Caco-2 (cell line): Measurements from ENCODE around the gene KIF25. TPM values are rescaled to one million over a fixed set of nuclear protein-coding genes. Genes with fewer than 3 reads are reported as not detected.

Experiments used
- BruUV-seq: library from RNA; stranded (reverse); fragments of 400-500 nt; replicated peaks from 2 replicates; lab custom pipeline; 2021; lab: Mats Ljungman, UMichigan
- CTCF ChIA-PET: fragments of 300-600 bp; sonication (Branson Sonifier 250); formaldehyde crosslinking; loops from one replicate; lab custom pipeline; 2022; ENCODE audit warnings: antibody characterized with exemption; lab: Charles Lee
- POLR2A ChIA-PET: fragments of 300-600 bp; sonication (Branson Sonifier 250); formaldehyde crosslinking; loops from one replicate; lab custom pipeline; 2022; ENCODE audit warnings: antibody characterized with exemption; lab: Charles Lee
- DNase-seq, 2 experiments: peaks; one replicate each; pipeline versions ENCODE4 v3.0.0 to v3.0.0-alpha.2; 2020 to 2022
- H3K27me3 ChIP-seq: replicated peaks from 2 replicates; pipeline ENCODE4 v1.6.0; 2011; ENCODE audit warnings: low read length; ENCODE audit not compliant: control insufficient read depth, insufficient read depth
- H3K36me3 ChIP-seq: 2 replicates; pipeline ENCODE4 v1.5.1; 2011; ENCODE audit warnings: low read length; ENCODE audit not compliant: control insufficient read depth, insufficient read depth
- H3K4me1 ChIP-seq: fragments of 250-450 bp; sonication (Bioruptor Pico); 2 replicates; pipeline ENCODE4 v1.5.1; 2020; ENCODE audit warnings: mild to moderate bottlenecking
- H3K4me3 ChIP-seq: 2 replicates; pipeline ENCODE4 v1.5.1; 2011; ENCODE audit warnings: low read depth, mild to moderate bottlenecking, control low read depth, low read length
- H3K9me3 ChIP-seq: fragments of 250-450 bp; sonication (Bioruptor Pico); 2 replicates; pipeline ENCODE4 v1.5.1; 2020; ENCODE audit warnings: mild to moderate bottlenecking, moderate library complexity
- H3K27ac Mint-ChIP-seq: one replicate; pipeline ENCODE4 v1.8.0; 2022; ENCODE audit warnings: mixed read lengths; ENCODE audit not compliant: unreplicated experiment
- H3K27me3 Mint-ChIP-seq: one replicate; pipeline ENCODE4 v1.8.0; 2022; ENCODE audit warnings: mixed read lengths; ENCODE audit not compliant: insufficient read depth, unreplicated experiment
- H3K36me3 Mint-ChIP-seq: one replicate; pipeline ENCODE4 v1.8.0; 2022; ENCODE audit warnings: mild to moderate bottlenecking, mixed read lengths; ENCODE audit not compliant: insufficient read depth, unreplicated experiment
- H3K4me1 Mint-ChIP-seq: one replicate; pipeline ENCODE4 v1.8.0; 2022; ENCODE audit warnings: low read depth, mixed read lengths; ENCODE audit not compliant: unreplicated experiment
- H3K4me3 Mint-ChIP-seq: one replicate; pipeline ENCODE4 v1.8.0; 2022; ENCODE audit warnings: mild to moderate bottlenecking, moderate library complexity, mixed read lengths; ENCODE audit not compliant: unreplicated experiment
- H3K9me3 Mint-ChIP-seq: one replicate; pipeline ENCODE4 v1.8.0; 2022; ENCODE audit warnings: mixed read lengths; ENCODE audit not compliant: unreplicated experiment
- intact Hi-C: fragments of 100-400 bp; cut with micrococcal nuclease; formaldehyde crosslinking; loops from one replicate; pipeline ENCODE4 v1.10.0; 2022; ENCODE audit not compliant: unreplicated experiment
- total RNA-seq: library from RNA; stranded (reverse); gene quantifications from 2 replicates; pipeline ENCODE4 v1.2.3, GENCODE V29; 2022
- TF ChIP-seq, protein P1 (sequence below), 2 experiments: fragments of 200-600 bp in 1 of 2; IDR thresholded peaks; 1 replicate in 1 of 2; 2 replicates in 1 of 2; pipeline versions ENCODE4 v1.5.1 to v1.8.0; 2011 to 2022; ENCODE audit warnings: antibody characterized with exemption in 1 of 2, control low read depth in 1 of 2, inconsistent platforms in 1 of 2, low read depth in 1 of 2, low read length in 1 of 2, mild to moderate bottlenecking in 1 of 2, moderate library complexity in 1 of 2; ENCODE audit not compliant: insufficient read depth in 1 of 2, severe bottlenecking in 1 of 2, unreplicated experiment in 1 of 2

Gene KIF25
- total RNA-seq, 1 experiment from 2014 or later: not detected

DNA sequence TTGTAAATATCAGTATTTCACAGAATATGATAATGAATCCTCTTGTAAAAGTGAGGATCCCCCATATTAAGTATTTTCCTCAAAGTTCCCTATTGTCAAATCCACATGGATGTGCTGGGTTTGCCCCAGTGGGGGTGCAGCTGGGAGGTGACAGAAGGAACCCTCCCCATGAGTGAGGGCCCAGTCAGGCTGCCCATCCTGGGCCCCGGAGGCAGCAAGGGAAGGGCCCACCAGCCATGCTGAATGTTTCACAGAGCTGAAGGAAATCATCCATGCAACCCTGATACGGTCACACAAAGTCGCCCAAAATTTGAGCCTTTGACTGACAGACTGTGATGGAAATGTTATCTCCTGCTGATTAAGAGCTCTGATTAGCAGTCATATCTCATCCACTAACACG lies 41.8 kb downstream of the KIF25 start:
- H3K9me3 Mint-ChIP-seq: peaks cover 29% of the 10 kb centered on the region
- no TSS peak for BruUV-seq
- Histone ChIP-seq H3K4me3 (no peak overlapping the region), H3K36me3 (no peaks in the 10 kb centered on the region), H3K27me3 (no peaks in the 10 kb centered on the region), H3K4me1 (peaks cover 8% of the 10 kb centered on the region; the same call in 1 of the 2 replicates), H3K9me3 (peaks cover 36% of the 10 kb centered on the region)
- no peaks in the 10 kb centered on the region for H3K4me1 Mint-ChIP-seq
- H3K4me3 Mint-ChIP-seq: no peak overlapping the region
- CTCF ChIA-PET: no interaction called here
- DNase-seq: no peak
- H3K27me3 Mint-ChIP-seq: no peaks in the 10 kb centered on the region
- TF ChIP-seq, protein P1, sequence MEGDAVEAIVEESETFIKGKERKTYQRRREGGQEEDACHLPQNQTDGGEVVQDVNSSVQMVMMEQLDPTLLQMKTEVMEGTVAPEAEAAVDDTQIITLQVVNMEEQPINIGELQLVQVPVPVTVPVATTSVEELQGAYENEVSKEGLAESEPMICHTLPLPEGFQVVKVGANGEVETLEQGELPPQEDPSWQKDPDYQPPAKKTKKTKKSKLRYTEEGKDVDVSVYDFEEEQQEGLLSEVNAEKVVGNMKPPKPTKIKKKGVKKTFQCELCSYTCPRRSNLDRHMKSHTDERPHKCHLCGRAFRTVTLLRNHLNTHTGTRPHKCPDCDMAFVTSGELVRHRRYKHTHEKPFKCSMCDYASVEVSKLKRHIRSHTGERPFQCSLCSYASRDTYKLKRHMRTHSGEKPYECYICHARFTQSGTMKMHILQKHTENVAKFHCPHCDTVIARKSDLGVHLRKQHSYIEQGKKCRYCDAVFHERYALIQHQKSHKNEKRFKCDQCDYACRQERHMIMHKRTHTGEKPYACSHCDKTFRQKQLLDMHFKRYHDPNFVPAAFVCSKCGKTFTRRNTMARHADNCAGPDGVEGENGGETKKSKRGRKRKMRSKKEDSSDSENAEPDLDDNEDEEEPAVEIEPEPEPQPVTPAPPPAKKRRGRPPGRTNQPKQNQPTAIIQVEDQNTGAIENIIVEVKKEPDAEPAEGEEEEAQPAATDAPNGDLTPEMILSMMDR (IDR thresholded peaks at IDR 0.05; ENCODE audit: insufficient read depth in 1 of 2, low read depth in 1 of 2, low read length in 1 of 2, severe bottlenecking in 1 of 2, unreplicated experiment in 1 of 2): no peak
- H3K27ac Mint-ChIP-seq: no peak overlapping the region
- POLR2A ChIA-PET: no interaction called here
- intact Hi-C loops: no loop called here
- no peaks in the 10 kb centered on the region for H3K36me3 Mint-ChIP-seq

DNA sequence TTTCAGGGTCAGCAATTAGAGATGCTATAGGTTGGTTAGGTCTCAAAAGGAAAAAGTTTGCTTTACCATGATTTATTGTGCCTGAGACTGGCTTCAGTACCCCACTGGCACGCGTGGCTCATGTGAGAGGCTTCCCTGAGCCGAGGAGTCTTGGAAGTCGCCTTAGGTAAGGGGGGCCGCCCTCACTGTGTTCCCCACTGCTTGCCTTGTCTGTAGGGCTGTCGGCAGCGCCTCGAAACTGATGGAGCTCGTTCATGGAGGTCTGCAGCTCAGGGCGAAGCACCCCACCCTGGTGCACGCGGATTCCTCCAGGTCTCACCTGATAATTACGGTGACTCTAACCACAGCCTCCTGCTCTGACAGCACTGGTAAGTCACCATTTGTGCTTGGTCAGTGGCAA lies 42.4 kb downstream of the KIF25 start:
- Mint-ChIP-seq H3K27me3 (no peaks in the 10 kb centered on the region), H3K4me1 (no peaks in the 10 kb centered on the region), H3K9me3 (peaks cover 29% of the 10 kb centered on the region), H3K27ac (no peak overlapping the region), H3K4me3 (no peak overlapping the region), H3K36me3 (no peaks in the 10 kb centered on the region)
- TF ChIP-seq, protein P1 (IDR thresholded peaks at IDR 0.05; ENCODE audit: insufficient read depth in 1 of 2, low read depth in 1 of 2, low read length in 1 of 2, severe bottlenecking in 1 of 2, unreplicated experiment in 1 of 2): no peak
- Histone ChIP-seq H3K27me3 (no peaks in the 10 kb centered on the region), H3K9me3 (peaks cover 36% of the 10 kb centered on the region), H3K4me1 (peaks cover 7% of the 10 kb centered on the region; the same call in 1 of the 2 replicates), H3K36me3 (no peaks in the 10 kb centered on the region), H3K4me3 (no peak overlapping the region)
- DNase-seq: peak in 1 of 2 experiments; percentile 45
- CTCF ChIA-PET: no interaction called here
- no TSS peak for BruUV-seq
- intact Hi-C loops: no loop called here
- POLR2A ChIA-PET: no interaction called here

DNA sequence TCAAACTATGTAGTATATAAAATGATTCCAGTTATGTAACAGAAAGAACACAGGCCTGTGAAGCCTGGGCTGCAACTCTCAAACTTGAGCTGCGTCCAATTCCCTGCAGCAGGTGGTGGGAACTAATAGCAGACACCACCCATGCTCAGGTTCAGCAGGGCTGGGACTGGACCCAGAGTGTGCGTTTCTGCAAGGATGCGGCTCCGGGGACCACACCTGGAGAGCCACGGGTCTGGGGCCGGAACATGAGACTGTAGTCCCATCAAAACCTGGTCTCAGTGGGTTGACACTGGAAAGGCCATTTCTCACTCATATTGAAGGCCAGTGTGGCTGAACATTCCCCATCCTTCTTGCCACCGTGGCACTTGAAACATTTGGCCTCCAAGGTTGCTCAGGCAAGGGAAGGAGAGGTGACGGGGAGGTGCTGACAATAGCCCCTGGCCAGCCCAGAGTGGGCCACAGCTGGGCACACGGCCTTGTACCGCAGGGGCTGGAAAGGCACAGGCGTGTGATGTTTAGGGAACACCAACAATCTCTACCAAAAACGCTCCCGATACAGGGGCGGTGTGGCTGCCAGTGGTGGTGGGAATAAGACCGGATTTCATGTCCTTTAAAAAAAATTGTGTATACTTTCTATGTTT lies 43.5 kb downstream of the KIF25 start:
- intact Hi-C loops: no loop called here
- no peaks in the 10 kb centered on the region for H3K36me3 Mint-ChIP-seq
- CTCF ChIA-PET: no interaction called here

More for the DNA sequence above, 43.5 kb downstream of the KIF25 start:
- H3K27ac Mint-ChIP-seq: no peak overlapping the region
- peaks cover 5% of the 10 kb centered on the region; the same call in 1 of the 2 replicates for H3K4me1 ChIP-seq
- no peaks in the 10 kb centered on the region for H3K27me3 ChIP-seq
- H3K4me3 ChIP-seq: no peak overlapping the region
- no peaks in the 10 kb centered on the region for H3K36me3 ChIP-seq
- peaks cover 36% of the 10 kb centered on the region for H3K9me3 ChIP-seq
- TF ChIP-seq, protein P1 (IDR thresholded peaks at IDR 0.05; ENCODE audit: insufficient read depth in 1 of 2, low read depth in 1 of 2, low read length in 1 of 2, severe bottlenecking in 1 of 2, unreplicated experiment in 1 of 2): no peak
- no peaks in the 10 kb centered on the region for H3K4me1 Mint-ChIP-seq
- no peak overlapping the region for H3K4me3 Mint-ChIP-seq
- DNase-seq: no peak
- peaks cover 29% of the 10 kb centered on the region for H3K9me3 Mint-ChIP-seq
- BruUV-seq: no TSS peak
- no peaks in the 10 kb centered on the region for H3K27me3 Mint-ChIP-seq
- POLR2A ChIA-PET: no interaction called here
